IMR-90 (cell line): ENCODE data around the gene AADACL4. TPM values are rescaled to one million over a fixed set of nuclear protein-coding genes. Genes with fewer than 3 reads are reported as not detected.

Experiments used
- ATAC-seq: fragments of 200-7000 bp; cut with Tn5 transposase; 2 replicates; pipeline ENCODE4 v1.9.1; 2020; ENCODE audit warnings: low read depth, mild to moderate bottlenecking, moderate library complexity
- BruUV-seq: library from RNA; stranded (reverse); fragments of 400-500 nt; replicated peaks from 2 replicates; lab custom pipeline; 2021; lab: Mats Ljungman, UMichigan
- CTCF ChIA-PET: fragments of 300-600 bp; formaldehyde crosslinking; extraction: SDS; loops from one replicate; lab custom pipeline; 2021; ENCODE audit warnings: antibody characterized with exemption; lab: Yijun Ruan, JAX
- POLR2A ChIA-PET: fragments of 300-600 bp; sonication (Branson Sonifier 250); formaldehyde crosslinking; loops from one replicate; lab custom pipeline; 2022; ENCODE audit warnings: antibody characterized with exemption; ENCODE audit not compliant: unreplicated experiment; lab: Charles Lee
- DNase-seq: peaks from one replicate; pipeline ENCODE4 v3.0.0; 2013
- H2AFZ ChIP-seq: replicated peaks from 2 replicates; pipeline ENCODE3; 2013; ENCODE audit warnings: low read length, mild to moderate bottlenecking; ENCODE audit not compliant: poor library complexity
- H2AK5ac ChIP-seq: 2 replicates; pipeline ENCODE4 v1.6.1; 2013; ENCODE audit warnings: low read depth, low read length, inconsistent platforms
- H2AK9ac ChIP-seq: replicated peaks from 2 replicates; pipeline ENCODE3; 2013; ENCODE audit warnings: mild to moderate bottlenecking, low read depth, low read length, moderate library complexity; ENCODE audit not compliant: poor library complexity
- H2BK120ac ChIP-seq: 2 replicates; pipeline ENCODE4 v1.6.1; 2013; ENCODE audit warnings: low read depth, low read length, inconsistent platforms
- H2BK15ac ChIP-seq: 3 replicates; pipeline ENCODE4 v1.6.1; 2013; ENCODE audit warnings: low read depth, low read length, inconsistent platforms
- H2BK20ac ChIP-seq: 2 replicates; pipeline ENCODE4 v1.6.1; 2013; ENCODE audit warnings: low read depth, mild to moderate bottlenecking, inconsistent platforms, low read length, moderate library complexity
- H2BK5ac ChIP-seq: 2 replicates; pipeline ENCODE4 v1.6.1; 2013; ENCODE audit warnings: mild to moderate bottlenecking, low read depth, low read length, inconsistent platforms; ENCODE audit not compliant: poor library complexity, severe bottlenecking
- H3K14ac ChIP-seq: replicated peaks from 2 replicates; pipeline ENCODE4 v1.6.1; 2013; ENCODE audit warnings: low read depth, low read length, inconsistent platforms
- H3K18ac ChIP-seq: 2 replicates; pipeline ENCODE4 v1.6.1; 2013; ENCODE audit warnings: low read depth, low read length, control low read depth
- H3K23ac ChIP-seq: 2 replicates; pipeline ENCODE4 v1.6.1; 2013; ENCODE audit warnings: low read depth, low read length, inconsistent platforms
- H3K27ac ChIP-seq: 2 replicates; pipeline ENCODE4 v1.5.1; 2013; ENCODE audit warnings: mild to moderate bottlenecking, control low read depth, low read length; ENCODE audit not compliant: insufficient read depth
- H3K27me3 ChIP-seq: 2 replicates; pipeline ENCODE4 v1.6.1; 2013; ENCODE audit warnings: low read length; ENCODE audit not compliant: control insufficient read depth, insufficient read depth
- H3K36me3 ChIP-seq: 2 replicates; pipeline ENCODE4 v1.6.1; 2013; ENCODE audit warnings: low read length, mixed read lengths; ENCODE audit not compliant: control insufficient read depth, insufficient read depth
- H3K4ac ChIP-seq: 2 replicates; pipeline ENCODE4 v1.6.1; 2013; ENCODE audit warnings: low read depth, low read length, inconsistent platforms
- H3K4me1 ChIP-seq: 2 replicates; pipeline ENCODE4 v1.6.1; 2013; ENCODE audit warnings: low read length, mixed read lengths; ENCODE audit not compliant: control insufficient read depth, insufficient read depth
- H3K4me2 ChIP-seq: 2 replicates; pipeline ENCODE4 v1.6.1; 2013; ENCODE audit warnings: low read depth, mild to moderate bottlenecking, control low read depth, low read length, moderate library complexity
- H3K4me3 ChIP-seq: 2 replicates; pipeline ENCODE4 v1.5.1; 2013; ENCODE audit warnings: low read depth, mild to moderate bottlenecking, control low read depth, low read length, moderate library complexity; ENCODE audit not compliant: insufficient read depth
- H3K56ac ChIP-seq: 2 replicates; pipeline ENCODE4 v1.6.1; 2013; ENCODE audit warnings: low read length, inconsistent platforms; ENCODE audit not compliant: insufficient read depth; ENCODE audit errors: extremely low read depth
- H3K79me1 ChIP-seq, 2 experiments: 2 replicates each; pipeline ENCODE4 v1.6.1; 2013; ENCODE audit warnings: low read length in 2 of 2, inconsistent platforms in 1 of 2, low read depth in 1 of 2
- H3K9ac ChIP-seq: 2 replicates; pipeline ENCODE4 v1.6.1; 2013; ENCODE audit warnings: low read depth, low read length, control low read depth
- H3K9me1 ChIP-seq: 2 replicates; pipeline ENCODE4 v1.6.1; 2013; ENCODE audit warnings: low read length, inconsistent platforms; ENCODE audit not compliant: insufficient read depth
- H3K9me3 ChIP-seq: 2 replicates; pipeline ENCODE4 v1.6.1; 2013; ENCODE audit warnings: low read length; ENCODE audit not compliant: control insufficient read depth, insufficient read depth
- H4K20me1 ChIP-seq: 2 replicates; pipeline ENCODE4 v1.6.1; 2013; ENCODE audit warnings: low read length, inconsistent platforms; ENCODE audit not compliant: insufficient read depth
- H4K5ac ChIP-seq: 2 replicates; pipeline ENCODE4 v1.6.1; 2013; ENCODE audit warnings: mild to moderate bottlenecking, low read depth, low read length, control low read depth
- H4K8ac ChIP-seq, 2 experiments: 2 replicates each; pipeline ENCODE4 v1.6.1; 2013; ENCODE audit warnings: low read depth in 2 of 2, low read length in 2 of 2, control low read depth in 1 of 2, inconsistent platforms in 1 of 2
- H4K91ac ChIP-seq: 2 replicates; pipeline ENCODE4 v1.6.1; 2013; ENCODE audit warnings: low read depth, low read length, inconsistent platforms; ENCODE audit not compliant: insufficient read depth
- BHLHE40 ChIP-seq: fragments of 150-350 bp; IDR thresholded peaks from 2 replicates; pipeline ENCODE4 v1.6.1; 2016; ENCODE audit warnings: mild to moderate bottlenecking, low read depth, low read length
- CHD1 ChIP-seq: IDR thresholded peaks from 2 replicates; pipeline ENCODE4 v1.6.1; 2012; ENCODE audit warnings: low read depth, low read length, improper control_type of control experiment
- CTCF ChIP-seq: conservative IDR thresholded peaks from 2 replicates; pipeline ENCODE4 v1.5.1; 2012; ENCODE audit warnings: mild to moderate bottlenecking, low read depth, low read length, improper control_type of control experiment
- ELK1 ChIP-seq: fragments of 150-350 bp; IDR thresholded peaks from 2 replicates; pipeline ENCODE4 v1.6.1; 2016; ENCODE audit warnings: low read depth, mild to moderate bottlenecking, low read length, moderate library complexity, borderline replicate concordance
- FOS ChIP-seq: fragments of 150-350 bp; IDR thresholded peaks from 2 replicates; pipeline ENCODE4 v1.6.1; 2016; ENCODE audit warnings: low read depth, low read length
- MAFK ChIP-seq: IDR thresholded peaks from 2 replicates; pipeline ENCODE4 v1.6.1; 2012; ENCODE audit warnings: low read depth, low read length, improper control_type of control experiment
- MAZ ChIP-seq: IDR thresholded peaks from 2 replicates; pipeline ENCODE4 v1.6.1; 2012; ENCODE audit warnings: low read depth, mild to moderate bottlenecking, low read length, improper control_type of control experiment, moderate library complexity, borderline replicate concordance
- MXI1 ChIP-seq: IDR thresholded peaks from 2 replicates; pipeline ENCODE4 v1.6.1; 2012; ENCODE audit warnings: low read depth, mild to moderate bottlenecking, low read length, moderate library complexity, borderline replicate concordance
- RAD21 ChIP-seq: IDR thresholded peaks from 2 replicates; pipeline ENCODE4 v1.6.1; 2012; ENCODE audit warnings: low read length, improper control_type of control experiment
- RCOR1 ChIP-seq: IDR thresholded peaks from 2 replicates; pipeline ENCODE4 v1.6.1; 2012; ENCODE audit warnings: mild to moderate bottlenecking, low read length, improper control_type of control experiment; ENCODE audit not compliant: insufficient replicate concordance
- SMC3 ChIP-seq: fragments of 150-350 bp; IDR thresholded peaks from 2 replicates; pipeline ENCODE4 v1.6.1; 2016; ENCODE audit warnings: low read depth, mild to moderate bottlenecking, antibody characterized with exemption, low read length, moderate library complexity
- USF2 ChIP-seq: fragments of 150-350 bp; IDR thresholded peaks from 2 replicates; pipeline ENCODE4 v1.6.1; 2017; ENCODE audit warnings: mild to moderate bottlenecking, antibody characterized with exemption, low read length, low read depth
- WGBS, 2 experiments: methylation state at CpG; one replicate each; pipeline versions ENCODE4 v1.1.5 to v1.1.7; 2013; ENCODE audit warnings: missing lambda C conversion rate in 2 of 2; ENCODE audit not compliant: insufficient read length in 1 of 2; ENCODE audit errors: extremely low coverage in 2 of 2; 5-methylcytosine and 5-hydroxymethylcytosine counted together
- dilution Hi-C: fragments of 300-500 bp; cut with HindIII; formaldehyde crosslinking; loops from one replicate; pipeline ENCODE4 v1.14.3; 2018; ENCODE audit warnings: low sequenced_read_pairs; ENCODE audit not compliant: unreplicated experiment
- in situ Hi-C: fragments of 300-500 bp; cut with MboI; formaldehyde crosslinking; loops from 3 replicates; pipeline ENCODE4 v1.14.3; 2019; ENCODE audit warnings: low sequenced_read_pairs, inconsistent platforms, mixed read lengths
- intact Hi-C: fragments of 100-400 bp; cut with micrococcal nuclease; formaldehyde crosslinking; loops from 2 replicates; pipeline ENCODE4 v1.10.0; 2022
- polyA plus RNA-seq, 3 experiments: library from polyadenylated mRNA; depleted of rRNA; stranded (reverse); fragments of >200 nt; gene quantifications; 2 replicates each; pipeline ENCODE4 v1.2.3, GENCODE V29; 2012; ENCODE audit warnings: low replicate concordance in 1 of 3
- total RNA-seq: library from RNA; depleted of rRNA; stranded (reverse); fragments of >200 nt; gene quantifications from 2 replicates; pipeline ENCODE4 v1.2.3, GENCODE V29; 2012

The AADACL4 gene
- total and polyA plus RNA-seq, 2 of the 4 experiments (the other 2 are of a cell fraction): not detected

GRCh38 chr1:12594490-12594889 is 49.4 kb upstream of the AADACL4 start:
- ChIA-PET POLR2A (interaction anchor here (0.6 kb wide), 1 partner anchor 192 kb away, joined by 4 read pairs; no protein-coding TSS in a partner anchor), CTCF (interaction anchor here (1.4 to 2.9 kb wide), 2 partner anchors 24 to 187 kb away, joined by 4 to 6 read pairs; partner anchors contain the start of gene DHRS3)
- peak overlapping the region; percentile 62; the same call in 1 of the 2 replicates for H3K27ac ChIP-seq
- H4K8ac ChIP-seq: peak overlapping the region; percentile 62 to 72; a peak in 3 of 4 replicates
- BruUV-seq: no TSS peak
- TF ChIP-seq CHD1 (no peak), MAZ (no peak), MXI1 (no peak), SMC3 (no peak), RAD21 (peak; percentile 29; the same call in 1 of the 2 replicates), FOS (no peak), MAFK (no peak), BHLHE40 (no peak), ELK1 (no peak), USF2 (no peak), CTCF (0 out of 2 replicates have a peak, but pooled peaks have one; percentile 8), RCOR1 (no peak)
- ATAC-seq: no peak
- dilution Hi-C loops (no loop called here), intact Hi-C loops (no loop called here), in situ Hi-C loops (no loop called here)
- H2BK120ac ChIP-seq: peak overlapping the region; percentile 53
- H3K4ac ChIP-seq: peak overlapping the region; percentile 87
- no peaks in the 10 kb centered on the region; the same call in 1 of the 2 replicates for H3K36me3 ChIP-seq
- 87% methylated on average over 3 of the region's 6 CpGs; no CpG with 5 or more reads in 1 of the 2 experiments for WGBS, 2 experiments
- H2AFZ ChIP-seq: no peak overlapping the region
- H3K4me2 ChIP-seq: no peak overlapping the region
- peak overlapping the region; percentile 68 for H3K18ac ChIP-seq
- H3K4me3 ChIP-seq: no peak overlapping the region
- peak overlapping the region; percentile 30 for H2BK20ac ChIP-seq
- H2BK5ac ChIP-seq: peak overlapping the region; percentile 12
- H3K9me3 ChIP-seq: no peaks in the 10 kb centered on the region
- peak overlapping the region; percentile 60 for H2AK9ac ChIP-seq
- H3K23ac ChIP-seq: peak overlapping the region; percentile 5
- no peak for DNase-seq
- peaks cover 4 to 6% of the 10 kb centered on the region in 2 experiments; a peak in 2 of 4 replicates for H3K79me1 ChIP-seq
- peak overlapping the region; percentile 79 for H2AK5ac ChIP-seq
- no peaks in the 10 kb centered on the region; the same call in 1 of the 2 replicates for H4K20me1 ChIP-seq
- H3K4me1 ChIP-seq: peaks cover 24% of the 10 kb centered on the region
- H3K9ac ChIP-seq: peak overlapping the region; percentile 64
- H4K5ac ChIP-seq: peak overlapping the region; percentile 26
- peak overlapping the region; percentile 86 for H4K91ac ChIP-seq
- H3K27me3 ChIP-seq: no peaks in the 10 kb centered on the region
- H3K56ac ChIP-seq: 0 out of 2 replicates have a peak overlapping the region, but pooled peaks have one; percentile 14
- peak overlapping the region; percentile 0; the same call in 1 of the 3 replicates for H2BK15ac ChIP-seq
- H3K14ac ChIP-seq: no peak overlapping the region
- H3K9me1 ChIP-seq: peaks cover 3% of the 10 kb centered on the region; the same call in 1 of the 2 replicates
